Measurements from ENCODE around the gene SDC3.

SDC3 gene

GRCh38 chr1:30888391-30888790, 20.2 kb downstream of the SDC3 start:
- no peak for DNase-seq (ENCODE audit: low spot score)

GRCh38 chr1:30887485-30888315, 20.9 kb downstream of the SDC3 start:
- no peak for DNase-seq (ENCODE audit: low spot score)

GRCh38 chr1:30886710-30887428, 21.7 kb downstream of the SDC3 start:
- no peak for DNase-seq (ENCODE audit: low spot score)

GRCh38 chr1:30885570-30886522, 22.7 kb downstream of the SDC3 start:
- DNase-seq (ENCODE audit: low spot score): no peak

- no peak for DNase-seq (ENCODE audit: low spot score)
These were observed 23.8 kb downstream of the SDC3 start for GRCh38 chr1:30884723-30885122.

DNA sequence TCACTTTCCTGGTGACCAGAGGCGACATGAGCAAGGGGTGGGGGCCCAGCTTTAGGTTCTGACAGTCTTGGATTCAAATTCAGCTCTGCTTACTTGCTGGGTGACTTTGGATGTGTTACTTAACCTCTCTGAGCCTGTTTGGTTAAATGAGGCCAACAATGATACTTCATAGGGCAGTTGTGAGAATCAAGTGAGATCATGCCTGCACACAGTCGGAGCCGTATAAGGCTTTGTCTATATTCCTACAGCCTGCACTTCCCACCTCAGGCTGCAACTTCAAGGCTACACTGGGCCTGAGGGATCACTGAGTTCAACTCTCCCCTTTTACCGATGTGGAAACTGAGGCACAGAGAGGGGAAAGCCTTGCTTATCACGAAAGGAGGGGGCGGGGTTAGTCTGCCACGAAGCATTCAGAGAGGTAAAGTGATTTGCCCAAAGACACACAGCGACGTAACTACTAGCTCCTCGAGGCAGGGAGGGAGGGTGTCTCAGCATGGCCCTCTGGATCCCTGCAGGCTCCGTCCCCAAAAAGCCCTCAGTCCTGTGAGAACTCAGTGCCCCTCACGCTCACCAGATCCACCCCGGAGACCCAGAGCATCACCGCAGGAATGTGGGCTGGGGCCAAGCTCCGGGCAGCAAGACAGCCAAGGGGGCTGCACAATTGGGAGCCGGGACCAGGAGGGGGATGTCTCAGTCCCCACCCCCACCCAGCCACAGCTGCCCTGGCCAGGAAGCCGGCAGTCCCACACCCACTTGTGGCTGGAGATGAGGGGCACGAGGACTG, 25.0 kb downstream of the SDC3 start:
- no peak for DNase-seq (ENCODE audit: low spot score)

DNA sequence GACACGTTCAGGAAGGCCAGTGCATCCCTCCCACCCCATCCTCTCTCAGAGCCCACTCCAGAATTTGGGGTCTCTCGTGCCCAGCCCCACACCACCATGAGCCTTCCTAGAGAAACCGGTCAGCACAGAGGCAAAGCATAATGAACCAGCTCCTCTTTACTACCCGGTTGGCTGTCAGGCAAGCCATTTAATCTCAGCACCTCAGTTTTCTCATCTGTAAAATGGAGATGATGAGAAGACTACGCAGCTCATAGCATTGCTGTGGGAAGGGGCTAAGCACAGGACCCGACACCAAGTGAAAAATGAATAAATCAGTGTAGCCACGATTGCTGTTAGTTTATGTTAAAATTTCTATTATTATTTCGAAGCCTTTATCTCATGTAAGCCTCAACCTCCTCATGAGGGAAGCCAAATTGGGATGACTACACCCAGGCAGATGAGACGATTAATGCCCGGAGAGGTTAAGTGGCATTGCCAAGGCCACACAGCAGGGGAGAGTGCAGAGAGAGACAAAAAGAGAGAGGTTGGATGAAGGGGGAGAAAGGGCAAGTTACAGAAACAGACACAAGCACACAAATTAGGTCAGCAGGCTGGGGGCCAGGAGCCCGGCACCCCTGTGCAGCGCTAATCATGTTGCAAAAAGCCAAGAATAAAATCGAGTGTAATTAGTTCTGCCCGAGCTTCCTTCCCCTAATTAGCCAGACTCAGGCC, 25.7 kb downstream of the SDC3 start:
- no peak for DNase-seq (ENCODE audit: low spot score)

DNA sequence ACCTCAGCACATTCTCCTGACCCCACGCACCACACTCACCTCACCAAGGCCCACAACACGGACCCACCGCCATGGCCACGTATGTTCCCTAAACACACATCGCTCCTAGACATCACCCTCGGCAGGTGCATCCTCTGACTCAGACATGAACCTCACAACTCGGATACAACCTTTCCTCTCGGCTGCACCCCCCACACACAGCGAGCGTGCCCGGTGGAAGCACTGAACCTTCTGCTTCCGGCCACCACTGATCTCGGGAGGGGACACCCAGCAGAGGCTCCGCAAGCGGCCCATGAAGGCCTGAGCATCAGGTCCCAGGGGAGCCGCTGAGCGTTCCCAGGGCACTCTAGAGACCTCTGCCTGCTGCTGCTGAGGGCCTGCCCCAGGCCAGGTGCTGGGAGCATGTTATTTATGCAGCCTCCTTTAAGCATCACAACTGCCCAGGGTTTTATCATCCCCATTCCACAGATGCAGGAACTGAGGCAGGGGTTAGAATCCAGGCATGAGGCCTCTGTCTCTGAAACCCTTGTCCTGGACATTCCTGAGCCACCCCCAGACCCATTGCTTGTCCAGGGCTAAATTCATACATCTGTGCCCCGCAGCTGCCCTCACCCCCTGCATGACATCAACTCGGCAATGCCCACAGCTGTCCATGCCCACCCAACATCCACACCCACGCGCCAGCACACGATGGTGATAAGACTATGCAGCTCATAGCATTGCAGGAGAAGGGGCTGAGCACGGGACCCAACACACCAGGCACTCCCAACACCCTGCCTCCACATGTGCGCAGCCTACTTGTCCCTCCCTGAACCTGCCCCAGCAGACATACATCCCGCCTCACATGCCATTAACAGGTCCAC, 27.0 kb downstream of the SDC3 start:
- no peak for DNase-seq (ENCODE audit: low spot score)

GRCh38 chr1:30880678-30881318, 27.8 kb downstream of the SDC3 start:
- no peak for DNase-seq (ENCODE audit: low spot score)

DNA sequence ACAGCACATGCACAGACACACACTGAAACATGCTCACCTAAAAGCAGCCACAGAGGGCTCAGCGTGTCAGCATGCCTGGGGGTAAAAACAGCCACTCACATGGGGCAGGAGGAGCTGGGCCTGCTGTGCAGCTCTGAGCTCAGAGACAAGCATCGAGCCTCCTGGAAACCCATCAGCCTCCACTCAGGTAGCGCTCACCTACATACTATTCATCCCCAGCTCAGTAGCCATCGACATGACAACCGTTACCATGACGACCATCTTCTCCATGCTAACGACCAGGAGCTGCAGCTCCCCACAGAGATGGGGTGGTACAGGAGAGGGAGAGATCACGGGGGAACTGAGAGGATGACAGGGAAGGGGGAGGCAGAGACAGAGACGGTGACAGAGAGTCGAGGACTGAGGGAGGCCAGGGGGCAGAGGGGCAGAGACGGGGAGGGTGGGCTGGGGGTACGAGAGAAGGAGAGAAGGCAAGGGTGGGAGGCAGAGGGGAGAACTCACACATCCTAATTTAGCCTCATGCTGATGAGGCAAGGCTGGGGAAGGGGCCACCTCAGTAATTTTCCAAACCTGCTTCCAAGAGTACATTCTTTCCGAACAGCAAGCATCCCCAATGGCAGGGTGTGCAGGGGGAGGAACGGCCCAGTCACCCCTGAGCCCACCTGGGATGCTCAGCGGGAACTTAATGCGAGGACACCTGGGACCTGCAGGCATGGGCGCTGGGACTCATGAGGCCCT, 28.4 kb downstream of the SDC3 start:
- DNase-seq (ENCODE audit: low spot score): no peak

- DNase-seq (ENCODE audit: low spot score): no peak
These were observed 29.3 kb downstream of the SDC3 start for GRCh38 chr1:30879126-30879786.

GRCh38 chr1:30878559-30878958, 30.0 kb downstream of the SDC3 start:
- DNase-seq (ENCODE audit: low spot score): no peak

GRCh38 chr1:30878016-30878415, 30.5 kb downstream of the SDC3 start:
- no peak for DNase-seq (ENCODE audit: low spot score)

GRCh38 chr1:30877205-30877912, 31.2 kb downstream of the SDC3 start:
- no peak for DNase-seq (ENCODE audit: low spot score)

GRCh38 chr1:30876451-30877204, 31.9 kb downstream of the SDC3 start:
- DNase-seq (ENCODE audit: low spot score): no peak

GRCh38 chr1:30875916-30876315, 32.6 kb downstream of the SDC3 start:
- no peak for DNase-seq (ENCODE audit: low spot score)

- no peak for DNase-seq (ENCODE audit: low spot score)
These were observed 33.4 kb downstream of the SDC3 start for GRCh38 chr1:30875197-30875596.
